GM23248 (cell line): ENCODE measurements around the gene DCTN1.

ENCODE experiments used
- EZH2 ChIP-seq: fragments of 200-600 bp; sonication (generic); IDR thresholded peaks from 2 replicates; pipeline ENCODE4 v1.6.1; 2018; ENCODE audit warnings: antibody characterized with exemption, mild to moderate bottlenecking; ENCODE audit not compliant: insufficient read depth, poor library complexity, severe bottlenecking
- EZH2phosphoT487 ChIP-seq: fragments of 200-600 bp; sonication (generic); IDR thresholded peaks from 2 replicates; pipeline ENCODE4 v1.6.1; 2018; ENCODE audit warnings: antibody characterized with exemption, moderate library complexity, mild to moderate bottlenecking, low read depth; ENCODE audit not compliant: insufficient read depth

DNA sequence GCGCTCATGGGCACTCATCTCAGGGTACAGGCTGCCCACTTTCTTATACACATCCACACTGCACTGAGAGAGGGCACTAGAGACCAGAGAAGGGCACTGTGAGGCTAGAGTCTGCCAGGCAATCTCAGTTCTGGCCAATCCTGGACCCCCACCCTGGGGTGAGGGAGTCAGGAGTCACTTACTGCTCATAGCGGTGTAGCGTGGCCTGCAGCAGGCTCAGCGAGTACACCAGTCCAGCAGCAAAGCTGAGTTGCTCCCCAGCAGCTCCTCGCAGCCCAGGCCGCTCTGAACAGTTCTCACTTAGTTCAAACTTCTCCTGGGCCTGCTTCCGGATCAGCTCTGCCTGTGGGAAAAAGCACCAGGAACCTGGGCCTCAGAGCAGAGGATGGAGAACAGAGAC is 12.3 kb downstream of the DCTN1 start:
- TF ChIP-seq EZH2, result no peak
- TF ChIP-seq EZH2phosphoT487, result no peak
